22Rv1 (cell line): Measurements from ENCODE around the gene KRT23.

Source experiments
- ZFX ChIP-seq: fragments of 450-650 bp; IDR thresholded peaks from 2 replicates; pipeline ENCODE4 v1.6.1; 2017; ENCODE audit warnings: antibody characterized with exemption, borderline replicate concordance
- TF ChIP-seq, protein P1 (sequence below): fragments of 450-650 bp; IDR thresholded peaks from 2 replicates; pipeline ENCODE4 v1.5.1; 2017; ENCODE audit warnings: mild to moderate bottlenecking

- TF ChIP-seq, protein P1, sequence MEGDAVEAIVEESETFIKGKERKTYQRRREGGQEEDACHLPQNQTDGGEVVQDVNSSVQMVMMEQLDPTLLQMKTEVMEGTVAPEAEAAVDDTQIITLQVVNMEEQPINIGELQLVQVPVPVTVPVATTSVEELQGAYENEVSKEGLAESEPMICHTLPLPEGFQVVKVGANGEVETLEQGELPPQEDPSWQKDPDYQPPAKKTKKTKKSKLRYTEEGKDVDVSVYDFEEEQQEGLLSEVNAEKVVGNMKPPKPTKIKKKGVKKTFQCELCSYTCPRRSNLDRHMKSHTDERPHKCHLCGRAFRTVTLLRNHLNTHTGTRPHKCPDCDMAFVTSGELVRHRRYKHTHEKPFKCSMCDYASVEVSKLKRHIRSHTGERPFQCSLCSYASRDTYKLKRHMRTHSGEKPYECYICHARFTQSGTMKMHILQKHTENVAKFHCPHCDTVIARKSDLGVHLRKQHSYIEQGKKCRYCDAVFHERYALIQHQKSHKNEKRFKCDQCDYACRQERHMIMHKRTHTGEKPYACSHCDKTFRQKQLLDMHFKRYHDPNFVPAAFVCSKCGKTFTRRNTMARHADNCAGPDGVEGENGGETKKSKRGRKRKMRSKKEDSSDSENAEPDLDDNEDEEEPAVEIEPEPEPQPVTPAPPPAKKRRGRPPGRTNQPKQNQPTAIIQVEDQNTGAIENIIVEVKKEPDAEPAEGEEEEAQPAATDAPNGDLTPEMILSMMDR, result no peak
- no peak for TF ChIP-seq ZFX
These were observed 1.5 kb upstream of the KRT23 start for GRCh38 chr17:40938981-40939380.
